Measurements from ENCODE around the gene ATP6V0B.
A peak's percentile ranks its signal among the peaks of the same experiment; 100 is the strongest.

ATP6V0B gene

DNA sequence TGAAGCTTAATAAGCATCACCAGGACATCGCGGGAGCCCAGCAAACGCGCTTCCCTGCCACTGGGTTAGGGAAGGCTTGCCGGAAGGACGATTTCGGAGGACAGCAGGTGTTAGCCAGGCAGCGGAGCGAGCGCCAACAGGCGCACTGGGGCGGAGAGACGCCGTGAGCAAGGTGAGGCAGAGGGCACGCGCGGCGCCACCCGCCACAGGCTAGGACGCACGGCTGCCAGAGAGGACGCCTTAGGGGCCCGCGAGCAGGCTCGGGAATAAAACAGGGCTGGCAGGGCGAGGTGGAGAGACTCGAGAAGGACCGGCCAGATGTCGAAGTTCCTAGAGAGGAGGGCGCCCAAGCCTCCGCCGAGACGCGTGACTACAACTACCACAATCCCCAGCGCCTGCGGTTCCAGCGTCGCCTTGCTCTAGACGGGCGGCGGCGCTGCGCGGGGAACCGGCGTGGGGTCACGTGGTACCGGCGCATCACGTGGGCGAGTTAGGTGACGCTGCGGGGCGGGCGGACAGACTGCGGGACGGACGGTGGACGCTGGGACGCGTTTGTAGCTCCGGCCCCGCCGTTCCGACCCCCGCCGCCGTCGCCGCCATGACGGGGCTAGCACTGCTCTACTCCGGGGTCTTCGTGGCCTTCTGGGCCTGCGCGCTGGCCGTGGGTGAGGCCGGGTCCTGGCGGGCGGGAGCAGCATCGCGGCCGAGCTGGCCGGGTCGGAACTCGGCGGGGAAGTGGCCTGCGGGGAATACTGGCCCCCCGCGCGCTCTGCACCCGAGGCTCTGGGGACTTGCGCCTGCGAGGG lies at the start of gene ATP6V0B:
Gene ATP6V0B, plus strand, starts transcription at position 518 of the 806 bp plus-strand sequence. Its CDS starts 81 bp downstream, at position 599.
- H4K20me1 ChIP-seq (ENCODE audit: insufficient read depth) = no peaks in the 10 kb centered on the region
- H3K27me3 ChIP-seq (ENCODE audit: insufficient read depth, low read depth) = no peaks in the 10 kb centered on the region
- TF ChIP-seq, protein P1, sequence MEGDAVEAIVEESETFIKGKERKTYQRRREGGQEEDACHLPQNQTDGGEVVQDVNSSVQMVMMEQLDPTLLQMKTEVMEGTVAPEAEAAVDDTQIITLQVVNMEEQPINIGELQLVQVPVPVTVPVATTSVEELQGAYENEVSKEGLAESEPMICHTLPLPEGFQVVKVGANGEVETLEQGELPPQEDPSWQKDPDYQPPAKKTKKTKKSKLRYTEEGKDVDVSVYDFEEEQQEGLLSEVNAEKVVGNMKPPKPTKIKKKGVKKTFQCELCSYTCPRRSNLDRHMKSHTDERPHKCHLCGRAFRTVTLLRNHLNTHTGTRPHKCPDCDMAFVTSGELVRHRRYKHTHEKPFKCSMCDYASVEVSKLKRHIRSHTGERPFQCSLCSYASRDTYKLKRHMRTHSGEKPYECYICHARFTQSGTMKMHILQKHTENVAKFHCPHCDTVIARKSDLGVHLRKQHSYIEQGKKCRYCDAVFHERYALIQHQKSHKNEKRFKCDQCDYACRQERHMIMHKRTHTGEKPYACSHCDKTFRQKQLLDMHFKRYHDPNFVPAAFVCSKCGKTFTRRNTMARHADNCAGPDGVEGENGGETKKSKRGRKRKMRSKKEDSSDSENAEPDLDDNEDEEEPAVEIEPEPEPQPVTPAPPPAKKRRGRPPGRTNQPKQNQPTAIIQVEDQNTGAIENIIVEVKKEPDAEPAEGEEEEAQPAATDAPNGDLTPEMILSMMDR (conservative IDR thresholded peaks at IDR 0.05; ENCODE audit: low read depth, low read length) = no peak
- H3K9ac ChIP-seq = peak within 1 kb of the TSS; percentile 75; the same call in 1 of the 2 replicates
- H2AFZ ChIP-seq (ENCODE audit: low read depth) = peak within 1 kb of the TSS; percentile 74; the same call in 1 of the 2 replicates
- H3K4me3 ChIP-seq (IDR thresholded peaks at IDR 0.05; ENCODE audit: insufficient read depth, low read depth, low read length) = peak within 1 kb of the TSS; percentile 81
- peak within 1 kb of the TSS; percentile 97 for H3K4me2 ChIP-seq
- H3K27ac ChIP-seq = peak within 1 kb of the TSS; percentile 63
- H3K36me3 ChIP-seq (ENCODE audit: insufficient read depth) = no peaks in the 10 kb centered on the region
- peaks cover 46% of the 10 kb centered on the region for H3K79me2 ChIP-seq (ENCODE audit: insufficient read depth, low read depth)
- peaks cover 41% of the 10 kb centered on the region for H3K4me1 ChIP-seq (ENCODE audit: low read depth, poor library complexity, severe bottlenecking)

DNA sequence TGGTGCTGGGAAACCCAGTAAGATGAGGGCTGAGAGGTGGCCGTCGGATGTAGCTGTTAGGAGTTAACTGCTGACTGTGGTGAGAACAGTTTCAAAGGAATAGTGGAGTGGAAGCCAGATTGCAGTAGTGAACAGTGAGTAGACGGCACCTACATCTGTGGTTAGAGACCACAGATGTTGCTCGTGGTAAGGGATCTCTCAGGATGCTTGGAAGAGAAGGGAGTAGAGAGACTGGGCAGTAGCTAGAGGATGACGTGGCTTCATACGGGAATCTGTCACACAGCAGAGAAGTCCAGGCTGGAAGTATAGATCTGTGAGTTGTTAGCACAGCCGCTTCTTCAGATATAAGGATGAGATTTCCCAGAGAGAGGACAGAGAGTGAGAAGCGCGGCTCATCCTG lies 48.9 kb upstream of the ATP6V0B start:
- Histone ChIP-seq H3K27me3 (ENCODE audit: insufficient read depth, low read depth) (no peaks in the 10 kb centered on the region), H3K4me3 (IDR thresholded peaks at IDR 0.05; ENCODE audit: insufficient read depth, low read depth, low read length) (no peak overlapping the region), H2AFZ (ENCODE audit: low read depth) (no peak overlapping the region), H4K20me1 (ENCODE audit: insufficient read depth) (no peaks in the 10 kb centered on the region), H3K79me2 (ENCODE audit: insufficient read depth, low read depth) (no peaks in the 10 kb centered on the region), H3K9ac (no peak overlapping the region), H3K4me2 (no peak overlapping the region), H3K36me3 (ENCODE audit: insufficient read depth) (no peaks in the 10 kb centered on the region), H3K4me1 (ENCODE audit: low read depth, poor library complexity, severe bottlenecking) (peaks cover 15% of the 10 kb centered on the region), H3K27ac (no peak overlapping the region)
- TF ChIP-seq, protein P1 (conservative IDR thresholded peaks at IDR 0.05; ENCODE audit: low read depth, low read length) = no peak

DNA sequence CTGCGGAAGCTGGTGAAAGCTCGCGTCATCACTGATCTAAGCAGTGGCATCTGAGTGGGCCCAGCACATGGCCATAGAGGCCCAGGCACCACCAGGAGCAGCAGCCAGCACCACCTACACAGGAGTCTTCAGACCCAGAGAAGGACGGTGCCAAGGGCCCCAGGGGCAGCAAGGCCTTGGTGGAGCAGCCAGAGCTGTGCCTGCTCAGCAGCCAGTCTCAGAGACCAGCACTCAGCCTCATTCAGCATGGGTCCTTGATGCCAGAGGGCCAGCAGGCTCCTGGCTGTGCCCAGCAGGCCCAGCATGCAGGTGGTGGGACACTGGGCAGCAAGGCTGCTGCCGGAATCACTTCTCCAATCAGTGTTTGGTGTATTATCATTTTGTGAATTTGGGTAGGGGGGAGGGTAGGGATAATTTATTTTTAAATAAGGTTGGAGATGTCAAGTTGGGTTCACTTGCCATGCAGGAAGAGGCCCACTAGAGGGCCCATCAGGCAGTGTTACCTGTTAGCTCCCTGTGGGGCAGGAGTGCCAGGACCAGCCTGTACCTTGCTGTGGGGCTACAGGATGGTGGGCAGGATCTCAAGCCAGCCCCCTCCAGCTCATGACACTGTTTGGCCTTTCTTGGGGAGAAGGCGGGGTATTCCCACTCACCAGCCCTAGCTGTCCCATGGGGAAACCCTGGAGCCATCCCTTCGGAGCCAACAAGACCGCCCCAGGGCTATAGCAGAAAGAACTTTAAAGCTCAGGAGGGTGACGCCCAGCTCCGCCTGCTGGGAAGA lies 44.4 kb upstream of the ATP6V0B start:
- peak overlapping the region; percentile 56; the same call in 1 of the 2 replicates for H3K4me2 ChIP-seq
- TF ChIP-seq, protein P1 (conservative IDR thresholded peaks at IDR 0.05; ENCODE audit: low read depth, low read length) = peak; percentile 77
- H3K4me3 ChIP-seq (IDR thresholded peaks at IDR 0.05; ENCODE audit: insufficient read depth, low read depth, low read length) = no peak overlapping the region
- no peaks in the 10 kb centered on the region for H3K79me2 ChIP-seq (ENCODE audit: insufficient read depth, low read depth)
- no peak overlapping the region for H2AFZ ChIP-seq (ENCODE audit: low read depth)
- H3K36me3 ChIP-seq (ENCODE audit: insufficient read depth) = no peaks in the 10 kb centered on the region
- H3K27me3 ChIP-seq (ENCODE audit: insufficient read depth, low read depth) = no peaks in the 10 kb centered on the region
- peaks cover 52% of the 10 kb centered on the region for H3K4me1 ChIP-seq (ENCODE audit: low read depth, poor library complexity, severe bottlenecking)
- H3K27ac ChIP-seq = peak overlapping the region; percentile 24; the same call in 1 of the 2 replicates
- no peaks in the 10 kb centered on the region for H4K20me1 ChIP-seq (ENCODE audit: insufficient read depth)
- H3K9ac ChIP-seq = no peak overlapping the region

DNA sequence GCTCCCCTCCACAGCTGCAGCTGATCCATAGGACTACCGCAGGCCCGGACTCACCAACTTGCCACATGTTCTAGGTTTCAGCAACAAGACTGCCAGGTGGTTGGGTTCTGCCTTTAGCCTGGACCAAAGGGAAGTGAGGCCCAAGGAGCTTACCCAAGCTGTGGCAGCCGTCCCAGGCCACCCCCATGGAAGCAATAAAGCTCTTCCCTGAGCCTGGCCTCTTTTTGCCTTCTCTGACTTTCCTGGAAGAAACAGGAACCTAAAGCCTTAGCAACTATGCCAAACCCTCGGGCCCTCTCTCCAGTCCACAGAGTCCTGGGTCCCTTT lies 43.8 kb upstream of the ATP6V0B start:
- Histone ChIP-seq H3K27me3 (ENCODE audit: insufficient read depth, low read depth) (no peaks in the 10 kb centered on the region), H4K20me1 (ENCODE audit: insufficient read depth) (no peaks in the 10 kb centered on the region), H3K36me3 (ENCODE audit: insufficient read depth) (no peaks in the 10 kb centered on the region), H3K9ac (no peak overlapping the region), H3K27ac (peak overlapping the region; percentile 24; the same call in 1 of the 2 replicates), H2AFZ (ENCODE audit: low read depth) (no peak overlapping the region), H3K4me3 (IDR thresholded peaks at IDR 0.05; ENCODE audit: insufficient read depth, low read depth, low read length) (no peak overlapping the region), H3K4me2 (peak overlapping the region; percentile 56; the same call in 1 of the 2 replicates), H3K79me2 (ENCODE audit: insufficient read depth, low read depth) (no peaks in the 10 kb centered on the region), H3K4me1 (ENCODE audit: low read depth, poor library complexity, severe bottlenecking) (peaks cover 52% of the 10 kb centered on the region)
- TF ChIP-seq, protein P1 (conservative IDR thresholded peaks at IDR 0.05; ENCODE audit: low read depth, low read length) = no peak
